ENCODE measurements around the gene PPFIA1.
"Not testable (repeated sequence)": the region's sequence is repeated elsewhere in the genome, so short reads cannot be mapped to it uniquely, and the experiment has no call there.

Gene PPFIA1

DNA sequence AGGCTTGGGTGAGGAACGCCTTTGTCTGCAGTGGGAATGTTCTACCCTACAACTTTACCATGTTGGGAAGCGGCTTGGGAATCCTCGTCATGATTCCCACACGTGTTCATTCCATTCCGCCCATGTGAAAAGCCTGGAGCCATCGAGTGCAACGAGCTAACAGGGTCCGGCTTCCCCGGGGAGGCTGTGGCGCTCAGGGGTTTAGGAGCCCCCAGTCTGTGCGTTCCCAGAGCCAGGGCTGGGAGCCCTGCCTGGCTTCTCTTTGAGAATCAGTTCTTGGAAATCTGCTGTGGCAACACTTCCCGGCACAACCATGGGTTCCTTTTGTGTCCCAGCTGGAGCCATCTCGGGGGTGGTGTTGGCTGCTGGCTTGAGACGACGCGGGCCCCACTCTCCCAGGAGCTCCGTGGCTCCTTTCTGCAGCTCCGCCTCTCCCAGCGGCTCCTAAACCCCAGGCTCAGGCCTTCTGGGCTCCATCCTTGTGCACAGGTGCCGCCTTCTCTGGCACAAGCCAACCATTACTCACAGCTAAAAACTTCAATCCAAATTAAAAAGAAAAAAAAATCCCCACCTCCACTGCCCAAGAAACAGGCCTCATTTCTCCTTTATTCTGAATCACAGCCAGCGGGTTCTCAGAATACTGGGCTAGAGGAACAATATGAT lies 18.7 kb upstream of the PPFIA1 start:
- DNase-seq (ENCODE audit: low read depth in 2 of 2), result no peak

- no peak for DNase-seq (ENCODE audit: low read depth in 2 of 2)
These were observed 17.6 kb upstream of the PPFIA1 start for GRCh38 chr11:70252844-70253243.

DNA sequence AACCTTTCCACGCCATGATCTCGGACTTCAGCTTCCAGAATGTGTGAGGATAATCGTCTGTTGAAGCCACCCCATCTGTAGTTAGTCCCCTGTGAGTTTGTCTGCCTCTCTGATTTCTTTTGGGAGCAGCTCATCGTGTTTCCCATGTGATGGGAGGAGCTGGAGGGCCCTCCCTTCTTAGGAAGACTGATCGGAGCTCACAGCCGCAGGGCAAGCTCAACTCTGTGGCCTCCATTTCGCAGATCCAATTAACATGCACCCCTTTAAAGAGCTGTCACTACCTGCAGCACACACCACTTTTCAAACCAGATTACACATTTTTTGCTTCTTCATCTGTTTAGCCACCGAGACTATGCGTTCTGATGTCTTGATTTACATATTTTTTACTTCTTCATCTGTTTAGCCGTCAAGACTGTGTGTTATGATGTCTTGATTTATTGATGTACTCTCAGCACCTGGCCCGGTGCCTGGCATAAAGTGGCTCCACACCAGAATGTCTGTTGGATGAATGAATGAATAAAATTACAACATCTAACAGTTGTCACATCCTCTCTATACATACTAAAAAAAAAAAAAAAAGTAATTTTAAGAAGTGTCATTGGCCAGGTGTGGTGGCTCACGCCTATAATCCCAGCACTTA lies 14.9 kb upstream of the PPFIA1 start:
- no peak for DNase-seq (ENCODE audit: low read depth in 2 of 2)

- not testable (repeated sequence) for DNase-seq (ENCODE audit: low read depth in 2 of 2)
These were observed 11.4 kb upstream of the PPFIA1 start for GRCh38 chr11:70259077-70259476.

GRCh38 chr11:70262951-70263350 lies 7.5 kb upstream of the PPFIA1 start:
- DNase-seq (ENCODE audit: low read depth in 2 of 2), result no peak

DNA sequence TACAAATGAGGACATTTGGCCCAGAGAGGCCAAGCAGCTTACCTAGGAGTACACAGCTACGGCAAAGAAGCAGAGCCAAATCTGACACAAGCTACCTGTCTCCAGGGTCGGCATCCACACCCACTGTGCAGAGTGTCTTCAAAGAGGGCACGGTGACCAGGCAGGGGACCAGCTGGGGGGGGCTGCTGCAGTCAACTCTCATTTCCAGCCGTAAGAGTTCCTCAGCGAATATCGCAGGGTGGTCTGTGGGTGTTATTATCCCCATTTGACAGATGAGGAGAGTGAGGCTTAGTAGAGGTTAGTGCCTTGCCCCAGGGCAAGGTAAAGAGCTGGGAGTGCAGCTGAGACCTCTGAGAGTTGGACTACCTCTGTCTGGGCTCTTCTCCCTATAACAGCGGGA lies 7.1 kb upstream of the PPFIA1 start:
- DNase-seq (ENCODE audit: low read depth in 2 of 2), result no peak

DNA sequence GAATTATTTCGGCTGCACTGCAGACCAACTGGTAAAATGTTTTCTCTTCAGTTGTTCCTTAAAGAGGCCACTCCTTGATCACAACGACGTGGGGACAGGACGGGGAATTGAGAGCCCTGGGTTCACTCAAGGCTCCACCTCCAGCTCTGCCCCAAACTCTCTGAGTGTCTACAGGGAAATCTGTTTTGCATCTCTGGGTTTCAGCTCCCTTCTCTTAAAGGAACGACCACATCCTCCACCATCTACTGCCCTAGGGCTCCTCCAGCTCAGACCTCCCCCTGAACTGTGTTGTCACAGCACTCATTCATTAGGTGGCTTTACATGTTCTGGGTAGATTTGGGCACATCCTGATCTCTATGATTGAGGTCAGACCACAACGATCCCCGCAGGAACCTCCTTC lies 5.1 kb upstream of the PPFIA1 start:
- no peak for DNase-seq (ENCODE audit: low read depth in 2 of 2)

DNA sequence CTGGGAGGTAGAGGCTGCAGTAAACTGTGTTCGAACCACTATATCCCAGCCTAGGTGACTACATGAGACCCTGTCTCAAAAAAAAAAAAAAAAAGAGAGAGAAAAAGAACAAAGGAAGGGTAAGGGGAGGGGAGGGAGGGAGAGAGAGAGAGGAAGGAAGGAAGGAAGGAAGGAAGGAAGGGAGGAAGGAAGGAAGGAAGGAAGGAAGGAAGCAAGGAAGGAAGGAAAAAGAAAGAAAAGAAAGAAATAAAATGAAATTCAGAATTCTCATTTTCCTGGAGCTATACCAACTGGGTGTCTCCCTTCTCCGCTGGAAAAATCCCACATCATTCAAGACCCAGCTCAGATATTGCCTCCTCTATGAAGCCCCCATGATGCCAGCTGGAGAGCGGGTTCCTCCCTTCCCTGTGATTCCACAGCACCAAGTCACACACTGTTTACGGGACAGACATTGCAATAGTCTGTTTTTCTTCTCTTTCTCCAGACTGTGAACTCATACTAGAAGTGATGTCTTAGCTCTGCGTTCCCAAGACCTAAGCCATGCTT lies 3.0 kb upstream of the PPFIA1 start:
- DNase-seq (ENCODE audit: low read depth in 2 of 2), result no peak

DNA sequence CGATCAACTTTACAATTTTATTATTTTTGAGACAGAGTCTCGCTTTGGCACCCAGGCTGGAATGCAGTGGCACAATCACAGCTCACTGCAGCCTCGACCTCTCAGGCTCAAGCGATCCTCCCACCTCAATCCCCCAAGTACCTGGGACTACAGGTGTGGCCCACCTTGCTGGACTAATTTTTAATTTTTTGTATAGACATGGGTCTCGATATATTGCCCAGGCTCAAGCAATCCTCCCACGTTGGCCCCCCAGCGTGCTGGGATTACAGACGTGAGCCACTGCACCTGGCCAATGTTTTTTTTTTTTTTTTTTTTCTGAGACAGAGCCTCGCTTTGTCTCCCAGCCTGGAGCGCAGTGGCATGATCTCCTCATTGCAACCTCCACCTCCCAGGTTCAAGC lies 2.0 kb upstream of the PPFIA1 start:
- DNase-seq (ENCODE audit: low read depth in 2 of 2), result no peak

- peak in 1 of 2 donors; percentile 5 for DNase-seq (ENCODE audit: low read depth in 2 of 2)
These were observed 573 bp downstream of the PPFIA1 start for GRCh38 chr11:70270877-70271648.

GRCh38 chr11:70271649-70271953 lies 1.1 kb downstream of the PPFIA1 start:
- DNase-seq (ENCODE audit: low read depth in 2 of 2), result no peak

DNA sequence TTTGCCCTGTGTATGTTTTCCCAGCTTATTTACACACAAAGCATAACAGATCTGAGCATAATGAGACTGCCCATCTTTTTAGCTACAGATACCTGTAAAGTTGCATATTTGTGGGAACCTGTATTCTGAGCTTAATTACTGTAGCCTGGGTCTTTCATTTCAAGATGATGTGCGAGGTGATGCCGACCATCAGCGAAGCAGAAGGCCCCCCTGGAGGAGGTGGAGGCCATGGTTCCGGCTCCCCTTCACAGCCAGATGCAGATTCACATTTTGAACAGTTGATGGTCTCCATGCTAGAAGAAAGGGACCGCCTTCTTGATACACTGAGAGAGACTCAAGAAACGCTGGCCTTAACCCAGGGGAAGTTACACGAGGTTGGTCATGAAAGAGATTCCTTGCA lies 1.5 kb downstream of the PPFIA1 start:
- DNase-seq (ENCODE audit: low read depth in 2 of 2), result no peak

DNA sequence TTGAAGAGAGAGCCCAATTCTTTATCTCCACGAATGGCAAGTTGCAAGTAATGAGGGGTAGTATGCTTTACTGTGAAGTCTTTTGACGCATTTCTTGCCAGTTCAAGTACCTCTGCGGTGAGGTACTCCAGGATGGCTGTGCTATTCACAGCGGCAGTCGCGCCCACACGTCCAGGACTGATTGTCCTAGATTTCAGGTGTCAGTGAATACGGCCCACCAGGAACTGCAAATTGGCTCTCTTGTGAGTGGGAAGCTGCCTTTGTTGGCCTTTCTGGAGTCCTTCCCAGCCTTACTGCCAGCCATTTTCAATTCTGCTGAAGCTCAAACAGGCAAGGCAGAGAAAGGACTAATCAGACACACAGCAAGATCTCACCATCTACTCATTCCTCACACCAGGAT lies 8.5 kb downstream of the PPFIA1 start:
- DNase-seq (ENCODE audit: low read depth in 2 of 2), result no peak

GRCh38 chr11:70281156-70281609 lies 10.7 kb downstream of the PPFIA1 start:
- DNase-seq (ENCODE audit: low read depth in 2 of 2), result no peak

- no peak for DNase-seq (ENCODE audit: low read depth in 2 of 2)
These were observed 11.5 kb downstream of the PPFIA1 start for GRCh38 chr11:70282012-70282411.

- no peak for DNase-seq (ENCODE audit: low read depth in 2 of 2)
These were observed 18.2 kb downstream of the PPFIA1 start for GRCh38 chr11:70288721-70289120.

- no peak for DNase-seq (ENCODE audit: low read depth in 2 of 2)
These were observed 19.1 kb downstream of the PPFIA1 start for GRCh38 chr11:70289582-70289981.

DNA sequence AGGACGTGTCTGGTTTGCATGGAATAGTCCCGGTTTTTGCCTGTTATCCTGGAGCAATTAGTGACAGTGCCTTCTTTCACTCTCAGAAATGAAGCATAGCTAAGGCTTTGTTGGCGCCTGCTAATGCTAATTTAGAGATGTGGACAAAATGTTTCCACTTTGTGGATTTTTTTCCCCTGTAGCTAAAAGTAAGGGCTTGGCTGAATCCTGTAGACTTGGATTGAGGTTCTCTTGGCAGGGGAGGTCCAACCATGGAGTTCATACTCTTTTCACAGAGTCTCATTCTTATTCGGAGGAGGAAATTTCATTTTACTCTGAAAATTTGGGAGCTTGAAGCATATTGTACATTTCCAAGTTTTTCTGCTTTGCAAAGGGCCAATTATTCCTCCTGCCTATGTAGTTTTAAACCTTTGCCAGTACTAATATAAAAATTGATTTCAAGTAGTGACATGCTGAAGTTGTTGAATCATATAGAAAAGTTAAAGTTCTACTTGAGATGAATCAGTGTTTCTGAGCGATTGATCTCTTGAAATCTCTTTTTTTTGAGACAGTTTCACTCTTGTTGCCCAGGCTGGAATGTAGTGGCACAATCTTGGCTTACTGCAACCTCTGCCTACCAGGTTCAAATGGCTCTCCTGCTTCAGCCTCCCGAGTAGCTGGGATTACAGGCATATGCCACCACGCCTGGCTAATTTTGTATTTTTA lies 20.0 kb downstream of the PPFIA1 start:
- DNase-seq (ENCODE audit: low read depth in 2 of 2), result no peak

GRCh38 chr11:70292166-70292565 lies 21.7 kb downstream of the PPFIA1 start:
- no peak for DNase-seq (ENCODE audit: low read depth in 2 of 2)

- no peak for DNase-seq (ENCODE audit: low read depth in 2 of 2)
These were observed 22.4 kb downstream of the PPFIA1 start for GRCh38 chr11:70292863-70293262.

DNA sequence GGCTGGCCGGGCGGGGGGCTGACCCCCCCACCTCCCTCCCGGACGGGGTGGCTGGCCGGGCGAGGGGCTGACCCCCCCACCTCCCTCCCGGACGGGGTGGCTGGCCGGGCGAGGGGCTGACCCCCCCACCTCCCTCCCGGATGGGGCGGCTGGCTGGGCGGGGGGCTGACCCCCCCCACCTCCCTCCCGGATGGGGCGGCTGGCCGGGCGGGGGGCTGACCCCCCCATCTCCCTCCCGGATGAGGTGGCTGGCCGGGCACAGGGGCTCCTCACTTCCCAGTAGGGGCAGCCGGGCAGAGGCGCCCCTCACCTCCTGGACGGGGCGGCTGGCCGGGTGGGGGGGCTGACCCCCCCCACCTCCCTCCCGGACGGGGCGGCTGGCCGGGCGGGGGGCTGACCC lies 24.7 kb downstream of the PPFIA1 start:
- DNase-seq (ENCODE audit: low read depth in 2 of 2), result not testable (repeated sequence)

- no peak for DNase-seq (ENCODE audit: low read depth in 2 of 2)
These were observed 26.2 kb downstream of the PPFIA1 start for GRCh38 chr11:70296681-70297080.

Data from activated CD8-positive, alpha-beta memory T cell treated with anti-CD3 and anti-CD28 coated beads for 4 hours (primary cell).